Endodermal cell (in vitro differentiated cells): Measurements from ENCODE around the gene DOCK4. TPM values are rescaled to one million over a fixed set of nuclear protein-coding genes. Genes with fewer than 3 reads are reported as not detected.

Source experiments
- DNase-seq: peaks from one replicate; pipeline ENCODE4 v3.0.0-alpha.2; 2017
- H3K27ac ChIP-seq: 2 replicates; pipeline ENCODE4 v1.5.1; 2013; ENCODE audit warnings: mild to moderate bottlenecking, low read depth, low read length, moderate library complexity
- H3K27me3 ChIP-seq: 2 replicates; pipeline ENCODE4 v1.6.1; 2013; ENCODE audit warnings: mild to moderate bottlenecking, low read length, moderate library complexity; ENCODE audit not compliant: insufficient read depth, control insufficient read depth, poor library complexity, severe bottlenecking
- H3K36me3 ChIP-seq: 2 replicates; pipeline ENCODE4 v1.7.0; 2013; ENCODE audit warnings: mild to moderate bottlenecking, low read length, moderate library complexity; ENCODE audit not compliant: control insufficient read depth, insufficient read depth
- H3K4me1 ChIP-seq: one replicate; pipeline ENCODE4 v1.7.0; 2013; ENCODE audit warnings: low read length; ENCODE audit not compliant: control insufficient read depth, insufficient read depth
- H3K4me3 ChIP-seq: 2 replicates; pipeline ENCODE4 v1.5.1; 2013; ENCODE audit warnings: mild to moderate bottlenecking, low read length, moderate library complexity
- H3K9ac ChIP-seq: 2 replicates; pipeline ENCODE4 v1.6.1; 2013; ENCODE audit warnings: mild to moderate bottlenecking, low read length, moderate library complexity; ENCODE audit not compliant: poor library complexity, severe bottlenecking; ENCODE audit errors: extremely low read depth
- H3K9me3 ChIP-seq: 2 replicates; pipeline ENCODE4 v1.6.1; 2013; ENCODE audit warnings: mild to moderate bottlenecking, low read length, moderate library complexity; ENCODE audit not compliant: control insufficient read depth
- H3K27ac Mint-ChIP-seq: 2 replicates; pipeline ENCODE4 v1.8.0; 2020; ENCODE audit warnings: mixed read lengths
- H3K27me3 Mint-ChIP-seq: 2 replicates; pipeline ENCODE4 v1.8.0; 2021; ENCODE audit warnings: mild to moderate bottlenecking, mixed read lengths; ENCODE audit not compliant: insufficient read depth
- H3K36me3 Mint-ChIP-seq: 2 replicates; pipeline ENCODE4 v1.8.0; 2020; ENCODE audit warnings: low read depth, mixed read lengths
- H3K4me1 Mint-ChIP-seq: 2 replicates; pipeline ENCODE4 v1.8.0; 2020; ENCODE audit warnings: mixed read lengths
- H3K4me3 Mint-ChIP-seq: 2 replicates; pipeline ENCODE4 v1.8.0; 2020; ENCODE audit warnings: mild to moderate bottlenecking, moderate library complexity, mixed read lengths
- H3K9me3 Mint-ChIP-seq: 2 replicates; pipeline ENCODE4 v1.8.0; 2020; ENCODE audit warnings: mild to moderate bottlenecking, mixed read lengths
- CTCF ChIP-seq: fragments of 200-600 bp; sonication (generic); conservative IDR thresholded peaks from 2 replicates; pipeline ENCODE4 v1.5.0; 2021; ENCODE audit warnings: antibody characterized with exemption, mild to moderate bottlenecking
- WGBS, 2 experiments: methylation state at CpG; one replicate each; pipeline versions ENCODE4 v1.1.5 to v1.1.7; 2013; ENCODE audit warnings: missing lambda C conversion rate in 2 of 2, mixed read lengths in 1 of 2; ENCODE audit not compliant: insufficient coverage in 1 of 2, insufficient read length in 1 of 2; 5-methylcytosine and 5-hydroxymethylcytosine counted together
- total RNA-seq, 2 donors: library from RNA; stranded (reverse); fragmentation: NEBNext Ultra II Directional in 1 of 2; extraction: Animal tissue kit (Norgen Biotek cat#: 25700) in 1 of 2; gene quantifications; 2 replicates in 1 of 2; 3 replicates in 1 of 2; pipeline ENCODE4 v1.2.1, GENCODE V29; 2021

DOCK4 gene
- total RNA-seq, 2 donors from 2014 or later = 11.2 to 15.3 TPM

- peaks cover 5% of the 10 kb centered on the region for H3K9me3 Mint-ChIP-seq
- H3K9ac ChIP-seq = no peak overlapping the region
- no peak overlapping the region for H3K4me3 Mint-ChIP-seq
- no peaks in the 10 kb centered on the region for H3K4me1 ChIP-seq
- DNase-seq = no peak
- peaks cover 9% of the 10 kb centered on the region for H3K9me3 ChIP-seq
- no peaks in the 10 kb centered on the region for H3K27me3 Mint-ChIP-seq
- TF ChIP-seq CTCF = no peak
- peaks cover 8% of the 10 kb centered on the region for H3K36me3 Mint-ChIP-seq
- no peaks in the 10 kb centered on the region for H3K27me3 ChIP-seq
- no peak overlapping the region for H3K27ac ChIP-seq
- peaks cover 10% of the 10 kb centered on the region for H3K4me1 Mint-ChIP-seq
- no peak overlapping the region for H3K4me3 ChIP-seq
- H3K36me3 ChIP-seq = no peaks in the 10 kb centered on the region
- H3K27ac Mint-ChIP-seq = no peak overlapping the region
Measured at GRCh38 chr7:111835066-111835465, 371.1 kb downstream of the DOCK4 start.

GRCh38 chr7:111834367-111834766 is 371.8 kb downstream of the DOCK4 start:
- WGBS, 2 experiments = 97% methylated on average over 2 of the region's 2 CpGs; no CpG with 5 or more reads in 1 of the 2 experiments
- Histone ChIP-seq H3K36me3 (no peaks in the 10 kb centered on the region), H3K4me1 (no peaks in the 10 kb centered on the region), H3K9me3 (peaks cover 9% of the 10 kb centered on the region), H3K9ac (no peak overlapping the region), H3K27me3 (no peaks in the 10 kb centered on the region), H3K4me3 (no peak overlapping the region), H3K27ac (no peak overlapping the region)
- Mint-ChIP-seq H3K9me3 (peaks cover 5% of the 10 kb centered on the region), H3K4me1 (peaks cover 10% of the 10 kb centered on the region), H3K27me3 (no peaks in the 10 kb centered on the region), H3K4me3 (no peak overlapping the region), H3K27ac (no peak overlapping the region), H3K36me3 (peaks cover 8% of the 10 kb centered on the region)
- no peak for TF ChIP-seq CTCF
- DNase-seq = no peak

- Mint-ChIP-seq H3K9me3 (peaks cover 5% of the 10 kb centered on the region), H3K27ac (no peak overlapping the region), H3K4me3 (no peak overlapping the region), H3K4me1 (peaks cover 10% of the 10 kb centered on the region), H3K27me3 (no peaks in the 10 kb centered on the region), H3K36me3 (peaks cover 8% of the 10 kb centered on the region)
- no peak for DNase-seq
- no peak for TF ChIP-seq CTCF
- Histone ChIP-seq H3K27ac (no peak overlapping the region), H3K4me3 (no peak overlapping the region), H3K36me3 (no peaks in the 10 kb centered on the region), H3K9ac (no peak overlapping the region), H3K9me3 (peaks cover 9% of the 10 kb centered on the region), H3K4me1 (no peaks in the 10 kb centered on the region), H3K27me3 (no peaks in the 10 kb centered on the region)
Measured at GRCh38 chr7:111833466-111833865, 372.7 kb downstream of the DOCK4 start.
